ENCODE data around the gene LDB3. TPM values are rescaled to one million over a fixed set of nuclear protein-coding genes. Genes with fewer than 3 reads are reported as not detected.

The LDB3 gene
- total and polyA plus RNA-seq, 8 donors: 0.14 to 2.1 (median 0.44) TPM

- DNase-seq: no peak
- intact Hi-C loops (cut with DNase I): no loop called here
- 53 to 58% methylated on average over 7 of the region's 7 CpGs for WGBS, 2 donors
- Histone ChIP-seq H3K27ac (no peak overlapping the region), H3K9me3 (no peaks in the 10 kb centered on the region), H3K27me3 (no peaks in the 10 kb centered on the region), H3K4me1 (no peaks in the 10 kb centered on the region), H3K36me3 (no peaks in the 10 kb centered on the region), H3K4me3 (no peak overlapping the region)
- TF ChIP-seq CTCF (IDR thresholded peaks at IDR 0.05): no peak
- FAIRE-seq: no peak
- no peak for ATAC-seq
These were observed 79.7 kb downstream of the LDB3 start for GRCh38 chr10:86747796-86748581.

GRCh38 chr10:86749854-86750253 is 81.5 kb downstream of the LDB3 start:
- DNase-seq (no peak), FAIRE-seq (no peak), ATAC-seq (no peak)
- H3K27ac ChIP-seq: no peak overlapping the region
- intact Hi-C loops (cut with DNase I): no loop called here
- 90 to 94% methylated on average over 9 of the region's 9 CpGs for WGBS, 2 donors
- H3K9me3 ChIP-seq: no peaks in the 10 kb centered on the region
- no peaks in the 10 kb centered on the region for H3K27me3 ChIP-seq
- H3K4me1 ChIP-seq: peaks cover 0 to under 1% (median 0%) of the 10 kb centered on the region in 3 donors
- H3K36me3 ChIP-seq: no peaks in the 10 kb centered on the region
- H3K4me3 ChIP-seq: no peak overlapping the region
- TF ChIP-seq CTCF (IDR thresholded peaks at IDR 0.05): no peak

GRCh38 chr10:86751477-86751876 is 83.2 kb downstream of the LDB3 start:
- intact Hi-C loops (cut with DNase I): no loop called here
- H3K27me3 ChIP-seq: no peaks in the 10 kb centered on the region

GRCh38 chr10:86752311-86752710 is 84.0 kb downstream of the LDB3 start:
- no peaks in the 10 kb centered on the region for H3K36me3 ChIP-seq
- ATAC-seq: no peak
- H3K9me3 ChIP-seq: no peaks in the 10 kb centered on the region
- DNase-seq: no peak
- no peak for TF ChIP-seq CTCF (IDR thresholded peaks at IDR 0.05)
- FAIRE-seq: no peak
- 58 to 73% methylated on average over 4 of the region's 4 CpGs for WGBS, 2 donors
- H3K4me3 ChIP-seq: no peak overlapping the region
- H3K27ac ChIP-seq: no peak overlapping the region
- no peaks in the 10 kb centered on the region for H3K27me3 ChIP-seq
- peaks cover 0 to 7% (median 5%) of the 10 kb centered on the region in 3 donors for H3K4me1 ChIP-seq
- intact Hi-C loops (cut with DNase I): no loop called here

More at GRCh38 chr10:86751477-86751876, 83.2 kb downstream of the LDB3 start:
- 91 to 98% methylated on average over 17 of the region's 17 CpGs for WGBS, 2 donors
- H3K4me3 ChIP-seq: no peak overlapping the region
- ATAC-seq (no peak), DNase-seq (no peak), FAIRE-seq (no peak)
- H3K27ac ChIP-seq: no peak overlapping the region
- no peaks in the 10 kb centered on the region for H3K9me3 ChIP-seq
- H3K4me1 ChIP-seq: peaks cover 0 to 7% (median 5%) of the 10 kb centered on the region in 3 donors
- no peaks in the 10 kb centered on the region for H3K36me3 ChIP-seq
- no peak for TF ChIP-seq CTCF (IDR thresholded peaks at IDR 0.05)

- intact Hi-C loops (cut with DNase I): no loop called here
- no peak for TF ChIP-seq CTCF (IDR thresholded peaks at IDR 0.05)
- Histone ChIP-seq H3K27me3 (no peaks in the 10 kb centered on the region), H3K9me3 (no peaks in the 10 kb centered on the region), H3K4me1 (peaks cover 0 to 7% (median 5%) of the 10 kb centered on the region in 3 donors), H3K27ac (no peak overlapping the region), H3K4me3 (no peak overlapping the region), H3K36me3 (no peaks in the 10 kb centered on the region)
- FAIRE-seq (no peak), ATAC-seq (no peak), DNase-seq (no peak)
- 95 to 98% methylated on average over 2 of the region's 2 CpGs for WGBS, 2 donors
These were observed 84.7 kb downstream of the LDB3 start for GRCh38 chr10:86753051-86753450.

All from pancreas (tissue), 10 donors.